ENCODE results near the gene MAJIN.

The MAJIN gene

GRCh38 chr11:64891215-64891848, 80.6 kb downstream of the MAJIN start:
- no peak for DNase-seq

DNA sequence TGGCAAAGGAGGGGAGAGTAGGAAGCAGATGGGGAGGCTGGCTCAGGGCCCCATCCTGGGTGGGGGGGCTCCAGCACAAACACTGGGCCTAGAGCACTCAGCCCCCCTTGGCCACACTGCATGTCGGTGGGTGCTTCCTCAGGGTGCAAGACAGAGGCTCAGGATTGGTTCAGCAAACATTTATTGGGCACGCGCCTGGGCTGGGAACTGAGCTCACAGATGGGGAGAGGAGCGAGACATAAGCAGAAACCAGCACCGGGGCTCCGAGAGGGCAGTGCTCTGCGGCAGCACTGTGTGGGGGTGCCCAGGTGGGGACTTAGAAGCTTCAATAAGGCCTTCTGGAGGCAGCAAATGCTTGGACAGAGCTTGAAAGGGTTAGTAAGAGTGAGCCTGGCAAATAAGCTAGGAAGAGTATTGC, 81.4 kb downstream of the MAJIN start:
- no peak for DNase-seq

DNA sequence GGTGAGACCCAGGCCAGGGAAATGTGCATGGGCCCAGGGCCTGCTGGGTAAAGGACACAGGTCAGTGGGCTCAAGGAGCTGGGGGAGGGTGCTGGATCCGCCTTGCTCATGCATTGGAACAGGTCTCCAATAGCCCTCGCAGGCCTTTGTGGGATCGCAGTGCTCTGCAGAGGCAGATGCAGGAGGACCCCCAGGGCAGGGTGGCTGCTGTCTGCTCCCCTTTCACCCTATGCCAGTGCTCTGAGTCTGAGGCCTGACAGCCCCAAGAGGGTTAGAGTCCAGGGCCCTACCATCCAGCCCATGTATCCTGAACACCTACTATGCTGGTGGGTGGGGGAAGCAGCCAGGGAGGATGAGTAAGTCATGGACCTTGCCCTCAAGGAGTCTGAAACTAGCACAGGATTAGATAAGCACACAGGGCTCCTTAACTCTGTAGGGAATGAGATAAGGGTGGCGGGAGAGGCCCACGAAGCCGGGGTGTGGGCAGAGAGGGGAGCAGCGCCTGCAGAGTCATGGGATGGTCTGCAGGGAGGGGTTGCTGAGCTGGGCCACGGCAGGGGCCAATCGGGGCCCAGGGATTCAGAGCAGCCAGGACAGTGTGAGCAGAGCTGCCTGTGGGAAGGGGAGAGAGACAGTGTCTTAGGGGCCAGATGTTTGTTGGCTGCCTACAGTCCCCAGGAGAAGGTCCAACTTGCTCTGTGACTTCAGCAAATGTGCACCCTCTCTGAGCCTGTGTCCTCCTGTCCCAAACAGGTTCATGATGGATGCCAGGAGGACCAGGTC, 83.0 kb downstream of the MAJIN start:
- no peak for DNase-seq

DNA sequence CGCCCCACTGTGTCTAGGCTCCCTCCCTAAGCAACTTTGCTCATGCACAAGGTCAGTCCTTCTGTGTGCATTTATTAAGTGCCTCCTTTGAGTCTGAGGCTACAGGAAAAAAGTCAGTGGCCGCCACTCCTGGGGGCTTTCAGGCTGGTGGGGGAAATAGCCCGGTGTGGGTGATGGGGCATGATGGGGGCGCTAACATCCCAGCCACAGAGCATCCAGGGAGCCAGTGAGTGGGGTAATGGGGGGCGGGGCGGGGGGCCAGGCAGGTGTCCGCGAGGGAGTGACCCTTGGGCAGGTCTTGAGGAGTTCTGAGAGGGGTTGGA, 83.5 kb downstream of the MAJIN start:
- DNase-seq: no peak
